Measurements from ENCODE around the gene ATXN7L3B.

The ATXN7L3B gene

GRCh38 chr12:74535536-74535935 is 2.1 kb upstream of the ATXN7L3B start:
- H3K36me3 Mint-ChIP-seq (ENCODE audit: low read depth) = peaks cover 31% of the 10 kb centered on the region
- no peak overlapping the region for H3K27ac Mint-ChIP-seq
- peaks cover 2% of the 10 kb centered on the region for H3K27me3 Mint-ChIP-seq
- H3K4me3 Mint-ChIP-seq = no peak overlapping the region
- peaks cover 25% of the 10 kb centered on the region for H3K4me1 Mint-ChIP-seq (ENCODE audit: low read depth)
- intact Hi-C loops (cut with micrococcal nuclease) = loop anchor here (10.0 kb wide), 1 partner anchor 859 kb away; the partner anchor contains the start of gene GLIPR1L2
- H3K9me3 Mint-ChIP-seq = no peaks in the 10 kb centered on the region

DNA sequence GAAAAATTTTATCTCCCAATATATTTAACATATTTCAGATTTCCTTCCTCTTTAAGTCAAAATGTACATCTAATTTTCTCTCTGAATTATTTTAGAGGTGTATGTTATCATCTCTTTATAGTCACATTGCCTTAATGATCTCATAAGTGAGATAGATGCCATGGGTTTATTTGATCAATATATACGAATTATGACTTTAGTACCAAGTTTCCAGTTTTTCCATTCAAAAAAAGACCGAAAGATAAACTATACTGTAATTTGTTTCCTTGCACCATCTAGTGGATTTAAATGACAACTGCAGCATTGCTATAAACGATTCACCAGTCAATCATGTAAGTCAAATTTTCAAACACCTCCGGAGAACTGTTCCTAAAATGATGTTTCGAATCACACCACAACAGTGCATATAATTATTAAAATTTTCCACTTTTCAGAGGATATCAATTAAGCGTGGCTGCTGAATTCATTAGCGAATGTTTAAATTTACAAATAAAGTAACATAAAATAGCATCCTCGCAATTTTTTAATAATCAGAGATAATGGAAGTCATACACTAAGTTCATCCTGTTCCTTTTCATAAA is 419 bp upstream of the ATXN7L3B start:
- Mint-ChIP-seq H3K4me3 (peak overlapping the region; percentile 95), H3K27me3 (no peaks in the 10 kb centered on the region), H3K36me3 (ENCODE audit: low read depth) (peaks cover 46% of the 10 kb centered on the region), H3K9me3 (no peaks in the 10 kb centered on the region), H3K4me1 (ENCODE audit: low read depth) (peaks cover 38% of the 10 kb centered on the region), H3K27ac (peak overlapping the region; percentile 99)
- intact Hi-C loops (cut with micrococcal nuclease) = loop anchor here (10.0 kb wide), 1 partner anchor 858 kb away; the partner anchor contains the start of gene GLIPR1L2

- H3K4me3 Mint-ChIP-seq = peak overlapping the region; percentile 95
- no peaks in the 10 kb centered on the region for H3K9me3 Mint-ChIP-seq
- intact Hi-C loops (cut with micrococcal nuclease) = loop anchor here (10.0 kb wide), 1 partner anchor 856 kb away; the partner anchor contains the start of gene GLIPR1L2
- peaks cover 38% of the 10 kb centered on the region for H3K4me1 Mint-ChIP-seq (ENCODE audit: low read depth)
- H3K27me3 Mint-ChIP-seq = no peaks in the 10 kb centered on the region
- H3K27ac Mint-ChIP-seq = peak overlapping the region; percentile 99
- peaks cover 46% of the 10 kb centered on the region for H3K36me3 Mint-ChIP-seq (ENCODE audit: low read depth)
Measured at GRCh38 chr12:74538491-74539258, 1.0 kb downstream of the ATXN7L3B start.

GRCh38 chr12:74539261-74539660 is 1.6 kb downstream of the ATXN7L3B start:
- Mint-ChIP-seq H3K4me3 (peak overlapping the region; percentile 95), H3K27me3 (no peaks in the 10 kb centered on the region), H3K27ac (peak overlapping the region; percentile 99), H3K9me3 (no peaks in the 10 kb centered on the region), H3K4me1 (ENCODE audit: low read depth) (peaks cover 38% of the 10 kb centered on the region), H3K36me3 (ENCODE audit: low read depth) (peaks cover 46% of the 10 kb centered on the region)
- intact Hi-C loops (cut with micrococcal nuclease) = loop anchor here (10.0 kb wide), 1 partner anchor 856 kb away; the partner anchor contains the start of gene GLIPR1L2

- peak overlapping the region; percentile 95 for H3K4me3 Mint-ChIP-seq
- H3K9me3 Mint-ChIP-seq = no peaks in the 10 kb centered on the region
- H3K27me3 Mint-ChIP-seq = no peaks in the 10 kb centered on the region
- H3K4me1 Mint-ChIP-seq (ENCODE audit: low read depth) = peaks cover 38% of the 10 kb centered on the region
- H3K27ac Mint-ChIP-seq = peak overlapping the region; percentile 99
- H3K36me3 Mint-ChIP-seq (ENCODE audit: low read depth) = peaks cover 46% of the 10 kb centered on the region
- intact Hi-C loops (cut with micrococcal nuclease) = loop anchor here (10.0 kb wide), 1 partner anchor 855 kb away; the partner anchor contains the start of gene GLIPR1L2
Measured at GRCh38 chr12:74539765-74540526, 2.3 kb downstream of the ATXN7L3B start.

DNA sequence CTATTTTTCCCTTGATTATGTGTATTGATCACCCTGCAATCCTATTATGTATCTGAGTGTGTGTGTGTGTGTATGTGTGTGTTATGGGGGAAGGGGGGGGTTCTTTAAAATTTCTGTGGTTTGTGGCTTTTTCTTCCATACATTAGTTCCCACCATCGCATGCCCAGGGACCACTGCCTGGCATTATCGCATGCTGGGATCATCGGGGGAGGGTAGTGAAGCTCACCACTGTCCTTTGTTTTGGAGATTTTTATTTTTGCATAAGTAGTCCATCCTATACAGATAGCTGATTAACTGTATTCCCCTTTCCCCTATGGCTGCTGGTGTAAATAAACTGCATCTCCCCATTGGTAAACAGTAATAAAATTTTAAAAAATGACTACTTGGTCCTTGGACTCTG is 3.4 kb downstream of the ATXN7L3B start:
- Mint-ChIP-seq H3K27ac (no peak overlapping the region), H3K36me3 (ENCODE audit: low read depth) (peaks cover 46% of the 10 kb centered on the region), H3K27me3 (no peaks in the 10 kb centered on the region), H3K4me1 (ENCODE audit: low read depth) (peaks cover 38% of the 10 kb centered on the region), H3K4me3 (peak overlapping the region; percentile 46), H3K9me3 (no peaks in the 10 kb centered on the region)
- intact Hi-C loops (cut with micrococcal nuclease) = no loop called here

DNA sequence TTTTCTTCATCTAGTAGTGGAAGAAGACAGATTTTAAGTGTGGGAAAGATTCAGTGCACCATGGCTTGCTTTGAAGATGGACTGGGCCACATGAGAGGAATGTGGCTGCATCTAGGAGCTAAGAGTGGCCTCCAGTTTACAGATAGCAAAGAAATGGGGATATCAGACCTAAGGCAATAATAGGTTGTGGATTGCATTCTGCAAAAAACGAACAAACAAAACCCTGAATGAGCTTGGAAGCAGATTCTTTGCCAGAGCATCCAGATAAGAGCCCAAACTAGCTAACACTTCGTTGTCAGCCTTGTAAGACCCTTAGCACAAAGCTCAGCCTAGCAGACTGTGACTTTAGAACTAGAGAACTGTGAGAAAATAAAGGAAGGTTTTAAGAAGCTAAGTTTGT is 9.6 kb downstream of the ATXN7L3B start:
- intact Hi-C loops (cut with micrococcal nuclease) = no loop called here
- no peaks in the 10 kb centered on the region for H3K27me3 Mint-ChIP-seq
- H3K4me1 Mint-ChIP-seq (ENCODE audit: low read depth) = peaks cover under 1% of the 10 kb centered on the region
- no peak overlapping the region for H3K27ac Mint-ChIP-seq
- no peaks in the 10 kb centered on the region for H3K36me3 Mint-ChIP-seq (ENCODE audit: low read depth)
- no peak overlapping the region for H3K4me3 Mint-ChIP-seq
- H3K9me3 Mint-ChIP-seq = no peaks in the 10 kb centered on the region

DNA sequence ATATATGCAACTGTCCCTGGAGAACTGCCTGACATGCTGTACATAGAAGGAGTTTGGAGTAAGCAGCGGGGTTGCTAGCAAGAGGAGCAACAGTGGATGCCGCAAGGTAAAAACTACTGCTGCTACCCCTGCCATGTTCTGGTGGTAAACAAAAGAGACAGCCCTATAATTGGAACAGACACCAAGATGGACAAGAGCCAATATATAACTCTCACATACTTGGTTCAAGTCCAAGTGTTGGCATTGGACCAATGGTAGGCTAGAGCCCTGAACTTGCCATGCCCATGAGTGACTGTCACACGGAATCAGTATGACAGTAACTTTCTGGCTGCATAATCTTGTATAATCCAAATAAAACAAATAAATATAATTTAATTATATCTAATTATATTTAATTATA is 13.7 kb downstream of the ATXN7L3B start:
- Mint-ChIP-seq H3K4me1 (ENCODE audit: low read depth) (peaks cover 7% of the 10 kb centered on the region), H3K4me3 (no peak overlapping the region), H3K9me3 (no peaks in the 10 kb centered on the region), H3K36me3 (ENCODE audit: low read depth) (no peaks in the 10 kb centered on the region), H3K27ac (no peak overlapping the region), H3K27me3 (no peaks in the 10 kb centered on the region)
- intact Hi-C loops (cut with micrococcal nuclease) = no loop called here

- peaks cover 7% of the 10 kb centered on the region for H3K4me1 Mint-ChIP-seq (ENCODE audit: low read depth)
- no peaks in the 10 kb centered on the region for H3K27me3 Mint-ChIP-seq
- no peak overlapping the region for H3K4me3 Mint-ChIP-seq
- H3K9me3 Mint-ChIP-seq = no peaks in the 10 kb centered on the region
- H3K27ac Mint-ChIP-seq = peak overlapping the region; percentile 34
- intact Hi-C loops (cut with micrococcal nuclease) = no loop called here
- H3K36me3 Mint-ChIP-seq (ENCODE audit: low read depth) = no peaks in the 10 kb centered on the region
Measured at GRCh38 chr12:74552201-74552600, 14.6 kb downstream of the ATXN7L3B start.

DNA sequence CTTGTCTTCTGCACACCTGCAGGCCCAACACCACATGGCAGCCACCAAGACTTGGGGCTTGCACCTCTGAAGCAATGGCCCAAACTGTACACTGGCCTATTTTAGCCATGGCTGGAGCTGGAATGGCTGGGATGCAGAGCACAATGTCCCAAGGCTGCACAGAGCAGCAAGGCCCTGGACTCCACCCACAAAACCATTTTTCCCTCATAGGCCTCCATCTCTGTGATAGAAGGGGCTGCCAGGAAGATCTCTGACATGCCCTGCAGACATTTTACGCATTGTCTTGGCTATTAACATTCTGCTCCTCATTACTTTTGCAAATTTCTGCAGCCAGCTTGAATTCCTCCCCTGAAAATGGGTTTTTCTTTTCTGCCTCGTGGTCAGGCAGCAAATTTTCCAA is 22.1 kb downstream of the ATXN7L3B start:
- H3K27me3 Mint-ChIP-seq = no peaks in the 10 kb centered on the region
- intact Hi-C loops (cut with micrococcal nuclease) = no loop called here
- H3K36me3 Mint-ChIP-seq (ENCODE audit: low read depth) = no peaks in the 10 kb centered on the region
- H3K4me3 Mint-ChIP-seq = no peak overlapping the region
- no peaks in the 10 kb centered on the region for H3K4me1 Mint-ChIP-seq (ENCODE audit: low read depth)
- no peak overlapping the region for H3K27ac Mint-ChIP-seq
- H3K9me3 Mint-ChIP-seq = peaks cover 8% of the 10 kb centered on the region

DNA sequence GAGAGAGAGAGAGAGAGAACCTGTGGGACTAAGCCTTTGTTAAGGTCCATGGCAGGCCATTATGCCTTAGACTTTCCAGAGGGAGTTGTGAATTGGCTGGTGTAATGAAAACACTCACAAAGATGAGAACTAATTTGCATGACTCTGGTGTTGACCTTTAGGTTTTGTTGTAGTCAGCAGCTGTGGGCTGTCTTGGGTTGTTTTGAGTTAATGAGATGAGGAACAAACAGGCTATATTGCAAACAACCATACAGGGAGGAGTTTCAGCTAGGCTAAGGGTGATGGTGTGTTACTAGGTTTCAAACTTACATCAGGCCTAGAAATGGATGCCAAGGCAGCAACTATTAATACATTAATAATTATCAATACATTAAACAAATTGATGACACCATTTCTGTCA is 26.3 kb downstream of the ATXN7L3B start:
- Mint-ChIP-seq H3K4me1 (ENCODE audit: low read depth) (no peaks in the 10 kb centered on the region), H3K9me3 (peaks cover 8% of the 10 kb centered on the region), H3K27me3 (no peaks in the 10 kb centered on the region), H3K36me3 (ENCODE audit: low read depth) (no peaks in the 10 kb centered on the region), H3K27ac (no peak overlapping the region), H3K4me3 (no peak overlapping the region)
- intact Hi-C loops (cut with micrococcal nuclease) = no loop called here

GRCh38 chr12:74578486-74578885 is 40.9 kb downstream of the ATXN7L3B start:
- peaks cover 5% of the 10 kb centered on the region for H3K9me3 Mint-ChIP-seq
- H3K27me3 Mint-ChIP-seq = no peaks in the 10 kb centered on the region
- no peak overlapping the region for H3K27ac Mint-ChIP-seq
- no peak overlapping the region for H3K4me3 Mint-ChIP-seq
- H3K36me3 Mint-ChIP-seq (ENCODE audit: low read depth) = no peaks in the 10 kb centered on the region
- H3K4me1 Mint-ChIP-seq (ENCODE audit: low read depth) = no peaks in the 10 kb centered on the region
- intact Hi-C loops (cut with micrococcal nuclease) = no loop called here

DNA sequence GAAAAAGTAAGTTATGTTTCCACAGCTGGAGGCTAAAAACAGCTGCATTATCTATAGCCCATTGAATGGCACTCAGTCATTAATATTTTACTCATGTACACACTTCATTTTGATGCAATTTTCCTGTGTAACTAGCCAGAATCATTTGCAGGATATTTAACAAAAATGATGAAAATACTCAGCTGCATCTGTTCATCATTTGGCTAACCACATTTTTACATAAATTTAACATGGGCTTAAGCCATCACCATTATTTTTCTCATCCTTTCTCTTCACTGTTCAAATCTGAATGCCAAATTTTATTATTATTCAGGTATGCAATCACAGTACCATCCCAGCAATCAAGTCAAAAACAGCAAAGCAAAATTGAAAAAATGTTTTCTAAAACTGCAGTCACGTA is 41.8 kb downstream of the ATXN7L3B start:
- Mint-ChIP-seq H3K4me3 (no peak overlapping the region), H3K4me1 (ENCODE audit: low read depth) (no peaks in the 10 kb centered on the region), H3K27me3 (no peaks in the 10 kb centered on the region), H3K27ac (no peak overlapping the region), H3K9me3 (no peaks in the 10 kb centered on the region), H3K36me3 (ENCODE audit: low read depth) (no peaks in the 10 kb centered on the region)
- intact Hi-C loops (cut with micrococcal nuclease) = no loop called here

DNA sequence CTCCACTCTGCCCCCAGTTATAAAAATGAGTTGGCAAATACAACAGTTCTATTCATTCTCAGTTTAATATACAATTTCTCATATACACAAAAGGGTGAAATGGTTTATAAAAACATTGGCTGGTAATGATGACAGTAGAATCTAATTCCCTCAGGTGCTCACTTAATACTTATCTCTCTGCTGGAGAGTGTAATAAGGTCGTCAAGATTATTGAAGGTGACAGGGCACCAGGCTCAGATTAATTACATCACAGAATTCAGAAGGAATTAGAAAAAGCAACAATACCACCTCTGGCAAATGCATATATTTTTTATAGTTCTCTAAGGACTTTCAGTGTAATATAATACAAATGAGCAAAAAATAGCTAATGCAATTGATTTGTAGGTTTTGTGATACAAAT is 42.3 kb downstream of the ATXN7L3B start:
- intact Hi-C loops (cut with micrococcal nuclease) = no loop called here

More for the DNA sequence above, 42.3 kb downstream of the ATXN7L3B start:
- Mint-ChIP-seq H3K27me3 (no peaks in the 10 kb centered on the region), H3K4me1 (ENCODE audit: low read depth) (no peaks in the 10 kb centered on the region), H3K27ac (no peak overlapping the region), H3K9me3 (no peaks in the 10 kb centered on the region), H3K4me3 (no peak overlapping the region), H3K36me3 (ENCODE audit: low read depth) (no peaks in the 10 kb centered on the region)

All from dendritic cell treated with granulocyte-macrophage colony-stimulating factor and Interleukin-4, amounts not matched to agents 40 ng/mL and 50 ng/mL, for 4 days (primary cell).